Gastrocnemius medialis (tissue), 4 donors: ENCODE results near the gene SLC66A1. TPM values are rescaled to one million over a fixed set of nuclear protein-coding genes. Genes with fewer than 3 reads are reported as not detected.
A peak's percentile ranks its signal among the peaks of the same experiment; 100 is the strongest.
"Not testable (repeated sequence)": the region's sequence is repeated elsewhere in the genome, so short reads cannot be mapped to it uniquely, and the experiment has no call there.

Source experiments
- ATAC-seq, 2 donors: fragments of 150-250 bp; one replicate each; pipeline ENCODE4 v1.9.1; 2016
- DNase-seq, 2 donors: peaks; one replicate each; pipeline ENCODE4 v3.0.0-alpha.2; 2019
- H3K27ac ChIP-seq, 4 donors: fragments of 200-600 bp; sonication (generic); 1 replicate in 1 of 4; 2 replicates in 3 of 4; pipeline ENCODE4 v1.5.1; 2016 to 2018; ENCODE audit warnings: mild to moderate bottlenecking in 2 of 4, moderate library complexity in 1 of 4
- H3K27me3 ChIP-seq, 3 donors: fragments of 200-600 bp; sonication (generic) in 2 of 3; 1 replicate in 1 of 3; 2 replicates in 2 of 3; pipeline versions ENCODE4 v1.5.1 to v1.6.0; 2016 to 2019; ENCODE audit warnings: mild to moderate bottlenecking in 1 of 3, moderate library complexity in 1 of 3
- H3K36me3 ChIP-seq, 2 donors: fragments of 200-600 bp; sonication (generic) in 1 of 2; one replicate each; pipeline ENCODE4 v1.5.1; 2017 to 2018
- H3K4me1 ChIP-seq, 2 donors: fragments of 200-600 bp; sonication (generic) in 1 of 2; one replicate each; pipeline ENCODE4 v1.5.1; 2016 to 2017; ENCODE audit warnings: mild to moderate bottlenecking in 2 of 2
- H3K4me3 ChIP-seq, 4 donors: fragments of 200-600 bp; sonication (generic) in 3 of 4; 1 replicate in 1 of 4; 2 replicates in 3 of 4; pipeline ENCODE4 v1.5.1; 2016 to 2019; ENCODE audit warnings: mild to moderate bottlenecking in 2 of 4
- H3K9me3 ChIP-seq, 3 donors: fragments of 200-600 bp; sonication (generic) in 2 of 3; 1 replicate in 1 of 3; 2 replicates in 2 of 3; pipeline ENCODE4 v1.5.1; 2016 to 2019
- POLR2A ChIP-seq, 2 donors: fragments of 450-650 bp; IDR thresholded peaks; one replicate each; pipeline ENCODE4 v1.6.1; 2017; ENCODE audit warnings: antibody characterized with exemption in 2 of 2, mild to moderate bottlenecking in 2 of 2, moderate library complexity in 2 of 2
- in situ Hi-C, 4 donors: fragments of 200-750 bp; cut with MboI; loops; one replicate each; pipeline versions ENCODE4 v1.15.0 to v1.8.0; 2017; ENCODE audit warnings: low sequenced_read_pairs in 4 of 4
- intact Hi-C: fragments of 100-400 bp; cut with DNase I; formaldehyde crosslinking; loops from one replicate; pipeline ENCODE4 v1.15.1; 2023; ENCODE audit warnings: low total_unique reads
- total RNA-seq, 4 donors: library from RNA; depleted of rRNA; stranded (reverse); fragments of >200 nt; gene quantifications; one replicate each; pipeline versions ENCODE4 v1.1.0 to v1.2.3, GENCODE V29; 2016
- TF ChIP-seq, protein P1 (sequence below), 5 experiments: fragments of 450-650 bp in 3 of 5; fragments of 200-600 bp in 2 of 5; sonication (generic) in 2 of 5; IDR thresholded peaks in 4 of 5; conservative IDR thresholded peaks in 1 of 5; 1 replicate in 4 of 5; 2 replicates in 1 of 5; pipeline ENCODE4 v1.5.1; 2016 to 2019; ENCODE audit warnings: antibody characterized with exemption in 5 of 5, mild to moderate bottlenecking in 3 of 5, moderate library complexity in 3 of 5

SLC66A1 gene, protein sequence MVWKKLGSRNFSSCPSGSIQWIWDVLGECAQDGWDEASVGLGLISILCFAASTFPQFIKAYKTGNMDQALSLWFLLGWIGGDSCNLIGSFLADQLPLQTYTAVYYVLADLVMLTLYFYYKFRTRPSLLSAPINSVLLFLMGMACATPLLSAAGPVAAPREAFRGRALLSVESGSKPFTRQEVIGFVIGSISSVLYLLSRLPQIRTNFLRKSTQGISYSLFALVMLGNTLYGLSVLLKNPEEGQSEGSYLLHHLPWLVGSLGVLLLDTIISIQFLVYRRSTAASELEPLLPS
- total RNA-seq: 10 to 100 TPM; 13.9 to 30.0 (median 19.3) TPM

DNA sequence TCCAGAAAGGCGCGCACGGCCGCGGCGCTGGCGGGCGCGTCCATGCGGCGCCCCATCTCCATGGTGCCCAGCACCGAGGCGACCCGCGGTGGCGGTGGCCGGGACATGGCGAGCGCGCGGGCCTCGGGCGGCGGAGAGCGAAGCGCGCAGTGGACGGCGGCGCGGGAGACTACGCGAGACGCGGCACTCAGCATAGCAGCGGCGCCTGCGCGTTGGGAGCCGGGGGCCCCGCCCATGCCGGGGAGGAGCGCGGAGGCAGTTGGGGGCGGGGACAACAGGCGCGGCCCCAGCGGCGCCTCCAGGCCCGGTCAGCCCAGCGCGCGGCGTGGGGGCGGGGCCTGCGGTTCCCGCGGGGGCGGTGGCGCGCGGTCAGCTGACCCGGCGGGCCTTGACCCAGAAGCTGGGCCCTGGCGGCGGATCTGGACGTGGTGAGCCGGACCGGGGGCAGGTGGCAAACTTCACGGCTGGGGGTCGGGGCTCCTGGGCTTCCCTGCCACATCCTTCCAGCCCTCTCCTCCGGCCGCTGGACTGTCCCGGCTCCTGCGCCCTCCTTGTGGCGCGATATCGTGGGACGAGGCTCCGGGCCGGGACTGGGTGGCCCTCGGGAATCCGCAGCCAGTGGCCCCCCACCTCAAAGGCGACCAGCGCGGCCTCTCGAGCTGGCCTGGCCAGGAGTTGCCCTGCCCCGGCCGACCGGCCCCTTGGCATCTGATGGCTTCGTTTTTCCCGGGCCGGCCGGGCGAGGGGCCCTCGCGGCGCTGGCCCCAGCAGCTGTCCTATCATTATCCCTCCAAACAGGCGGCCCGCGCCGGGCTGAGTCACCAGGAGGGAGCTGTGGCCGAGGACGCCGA, at the start of gene SLC66A1, which contains the start of gene AKR7A2:
TSS of gene SLC66A1 (plus strand) at position 396 of the 851 bp plus-strand sequence. CDS start 5,352 bp downstream, outside the sequence.
TSS of gene AKR7A2 (minus strand) at position 214 of the 851 bp plus-strand sequence. CDS start at position 194, 20 bp downstream.
- Histone ChIP-seq H3K9me3 (no peaks in the 10 kb centered on the region), H3K27me3 (no peaks in the 10 kb centered on the region), H3K4me1 (peaks cover 19 to 20% of the 10 kb centered on the region in 2 donors), H3K27ac (peak within 1 kb of the TSS; percentile 93 to 97 (median 96)), H3K36me3 (peaks cover 0 to 14% of the 10 kb centered on the region in 2 donors), H3K4me3 (peak within 1 kb of the TSS; percentile 79 to 97 (median 87))
- peak; percentile 87 to 91 for ATAC-seq
- TF ChIP-seq, protein P1, sequence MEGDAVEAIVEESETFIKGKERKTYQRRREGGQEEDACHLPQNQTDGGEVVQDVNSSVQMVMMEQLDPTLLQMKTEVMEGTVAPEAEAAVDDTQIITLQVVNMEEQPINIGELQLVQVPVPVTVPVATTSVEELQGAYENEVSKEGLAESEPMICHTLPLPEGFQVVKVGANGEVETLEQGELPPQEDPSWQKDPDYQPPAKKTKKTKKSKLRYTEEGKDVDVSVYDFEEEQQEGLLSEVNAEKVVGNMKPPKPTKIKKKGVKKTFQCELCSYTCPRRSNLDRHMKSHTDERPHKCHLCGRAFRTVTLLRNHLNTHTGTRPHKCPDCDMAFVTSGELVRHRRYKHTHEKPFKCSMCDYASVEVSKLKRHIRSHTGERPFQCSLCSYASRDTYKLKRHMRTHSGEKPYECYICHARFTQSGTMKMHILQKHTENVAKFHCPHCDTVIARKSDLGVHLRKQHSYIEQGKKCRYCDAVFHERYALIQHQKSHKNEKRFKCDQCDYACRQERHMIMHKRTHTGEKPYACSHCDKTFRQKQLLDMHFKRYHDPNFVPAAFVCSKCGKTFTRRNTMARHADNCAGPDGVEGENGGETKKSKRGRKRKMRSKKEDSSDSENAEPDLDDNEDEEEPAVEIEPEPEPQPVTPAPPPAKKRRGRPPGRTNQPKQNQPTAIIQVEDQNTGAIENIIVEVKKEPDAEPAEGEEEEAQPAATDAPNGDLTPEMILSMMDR (IDR thresholded peaks at IDR 0.05 in 4 of 5, conservative IDR thresholded peaks at IDR 0.05 in 1 of 5): peak; percentile 13 to 36 (median 17)
- TF ChIP-seq POLR2A (IDR thresholded peaks at IDR 0.05): peak; percentile 91 to 92
- intact Hi-C loops (loop anchor here (2.0 to 10.0 kb wide), 3 partner anchors 60 to 343 kb away; partner anchors contain the start of genes EMC1 and MRTO4), in situ Hi-C loops (no loop called here)
- peak; percentile 85 to 92 for DNase-seq

DNA sequence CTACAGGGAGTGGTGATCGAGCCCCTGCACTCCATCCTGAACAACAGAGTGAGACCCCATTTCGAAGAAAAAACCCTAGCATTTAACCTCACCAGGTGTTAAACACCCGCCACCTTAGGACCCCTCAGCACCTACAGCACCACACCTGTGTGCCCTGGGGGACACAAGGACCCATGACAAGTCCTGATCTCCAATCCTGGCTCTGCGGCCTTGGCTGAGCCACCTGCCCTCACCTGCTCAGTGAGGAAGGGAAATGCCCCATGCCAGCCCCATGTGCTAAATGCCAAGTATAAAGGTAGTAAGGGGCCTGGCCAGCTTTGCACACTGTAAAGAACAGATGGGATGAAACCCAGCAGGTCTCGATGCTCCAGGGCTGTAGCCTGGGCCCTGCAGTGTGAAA, 49.4 kb upstream of the SLC66A1 start:
- H3K27ac ChIP-seq: no peak overlapping the region
- peaks cover 0 to 30% of the 10 kb centered on the region in 2 donors for H3K36me3 ChIP-seq
- no peak overlapping the region for H3K4me3 ChIP-seq
- intact Hi-C loops: no loop called here
- no peaks in the 10 kb centered on the region for H3K27me3 ChIP-seq
- TF ChIP-seq, protein P1 (IDR thresholded peaks at IDR 0.05 in 4 of 5, conservative IDR thresholded peaks at IDR 0.05 in 1 of 5): no peak
- no peak for TF ChIP-seq POLR2A (IDR thresholded peaks at IDR 0.05)
- H3K4me1 ChIP-seq: no peaks in the 10 kb centered on the region
- H3K9me3 ChIP-seq: no peaks in the 10 kb centered on the region
- ATAC-seq (no peak), DNase-seq (no peak)
- in situ Hi-C loops: no loop called here

DNA sequence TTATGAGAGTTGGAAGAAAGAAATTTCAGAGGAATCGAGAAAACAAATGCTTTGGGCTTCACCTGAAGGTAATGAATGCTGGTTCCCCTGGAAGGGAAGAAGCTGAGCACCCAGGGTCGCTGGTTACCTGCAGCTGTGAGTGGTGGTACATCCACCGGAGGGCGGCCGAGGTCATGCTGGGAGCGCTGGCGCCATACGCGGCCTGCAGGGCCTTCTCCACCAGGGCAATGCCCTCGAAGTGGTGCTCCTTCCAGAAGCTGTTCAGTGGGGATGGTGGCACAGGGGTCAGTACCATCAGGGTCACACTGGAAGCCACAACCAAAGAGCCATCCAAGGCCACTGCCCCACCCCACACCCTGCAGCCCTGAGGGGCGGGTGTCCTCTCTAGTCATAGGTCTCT, 43.7 kb upstream of the SLC66A1 start:
- no peak overlapping the region for H3K27ac ChIP-seq
- no peaks in the 10 kb centered on the region for H3K27me3 ChIP-seq
- DNase-seq (no peak), ATAC-seq (no peak)
- TF ChIP-seq, protein P1 (IDR thresholded peaks at IDR 0.05 in 4 of 5, conservative IDR thresholded peaks at IDR 0.05 in 1 of 5): no peak
- TF ChIP-seq POLR2A (IDR thresholded peaks at IDR 0.05): no peak
- H3K36me3 ChIP-seq: no peaks in the 10 kb centered on the region
- no peaks in the 10 kb centered on the region for H3K4me1 ChIP-seq
- in situ Hi-C loops (no loop called here), intact Hi-C loops (no loop called here)
- no peak overlapping the region for H3K4me3 ChIP-seq
- no peaks in the 10 kb centered on the region for H3K9me3 ChIP-seq

DNA sequence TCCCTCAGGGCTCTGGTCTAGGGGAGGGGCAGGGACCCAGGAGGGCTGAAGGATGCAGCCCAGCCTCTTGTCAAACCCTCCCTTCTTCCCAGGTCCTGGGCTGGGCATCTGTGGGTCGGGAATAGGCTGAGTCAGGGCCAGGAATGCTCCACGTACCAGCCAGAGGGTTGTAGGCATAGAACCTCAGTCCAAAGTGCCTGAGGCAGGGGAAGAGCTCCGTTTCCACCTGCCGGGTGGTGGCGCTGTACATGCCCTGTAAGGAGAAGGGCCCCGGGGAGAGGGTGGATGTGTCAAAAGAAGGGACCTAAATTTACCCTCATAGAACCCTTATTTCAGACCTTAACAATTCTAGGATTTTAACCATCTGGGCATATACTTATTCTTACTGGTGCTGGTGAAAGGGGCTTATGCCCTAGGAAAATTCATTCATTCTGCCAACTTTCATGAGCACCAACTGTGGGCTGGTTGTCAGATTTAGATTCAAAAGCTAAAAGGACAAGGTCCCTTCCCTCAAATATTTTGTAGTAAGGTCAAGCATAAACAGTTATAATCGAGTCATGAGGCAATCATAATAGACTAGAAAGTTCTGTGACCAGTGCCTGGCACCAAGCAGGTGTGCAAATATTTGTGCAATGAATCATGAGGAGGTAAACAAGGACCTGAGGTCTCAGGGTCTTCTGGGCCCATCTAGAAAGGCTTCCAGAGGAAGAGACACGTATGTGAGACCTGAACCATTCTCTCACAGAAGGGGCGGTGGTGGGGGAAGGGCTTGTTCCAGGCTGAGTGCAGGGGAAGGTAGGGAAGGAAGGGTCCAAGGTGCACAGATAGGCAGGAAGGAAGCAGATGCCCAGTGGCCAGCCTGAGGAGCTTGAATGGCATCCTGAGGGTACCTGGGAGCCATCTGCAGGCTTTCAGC, 42.4 kb upstream of the SLC66A1 start:
- H3K27me3 ChIP-seq, H3K4me1 ChIP-seq, intact Hi-C loops, ATAC-seq, H3K4me3 ChIP-seq, in situ Hi-C loops, H3K27ac ChIP-seq, H3K9me3 ChIP-seq, H3K36me3 ChIP-seq, DNase-seq: not testable (repeated sequence)

DNA sequence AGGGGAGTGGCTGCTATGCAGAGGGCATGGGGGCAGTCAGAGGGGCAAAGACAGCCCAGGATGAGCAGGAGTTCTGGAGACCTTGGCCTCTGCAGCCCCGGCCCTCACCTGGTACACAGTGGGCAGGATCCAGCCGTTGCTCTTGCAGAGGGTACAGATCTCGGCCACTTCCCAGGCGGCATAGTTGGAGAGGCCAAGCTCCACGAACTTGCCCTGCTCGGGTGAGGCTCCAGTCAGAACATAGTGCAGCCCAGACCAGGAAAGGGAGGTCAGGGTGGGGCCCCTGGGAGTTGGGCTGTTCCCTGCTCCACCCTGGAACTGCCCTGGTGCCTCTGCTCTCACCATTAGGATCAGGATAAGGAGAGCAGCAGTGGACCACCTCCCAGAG, 41.8 kb upstream of the SLC66A1 start:
- H3K9me3 ChIP-seq, intact Hi-C loops, ATAC-seq, in situ Hi-C loops, H3K4me1 ChIP-seq, H3K27me3 ChIP-seq, H3K27ac ChIP-seq, DNase-seq, H3K4me3 ChIP-seq, H3K36me3 ChIP-seq: not testable (repeated sequence)
